CD4-positive, CD25-positive, alpha-beta regulatory T cell (primary cell): ENCODE measurements around the gene SYTL3. TPM values are rescaled to one million over a fixed set of nuclear protein-coding genes. Genes with fewer than 3 reads are reported as not detected.

Experiments used
- ATAC-seq, 2 donors: fragments of 150-1000 bp; cut with Tn5 transposase; one replicate each; pipeline ENCODE4 v1.10.0; 2021; ENCODE audit warnings: low read depth in 2 of 2, moderate number of reproducible peaks in 2 of 2, moderate library complexity in 1 of 2
- DNase-seq, 3 donors: peaks; one replicate each; pipeline versions ENCODE4 v3.0.0 to v3.0.0-alpha.2; 2012 to 2022; ENCODE audit warnings: mixed read lengths in 1 of 3
- H3K27ac ChIP-seq: one replicate; pipeline ENCODE4 v1.7.0; 2013; ENCODE audit warnings: mild to moderate bottlenecking, low read length; ENCODE audit not compliant: insufficient read depth, poor library complexity, severe bottlenecking
- H3K27me3 ChIP-seq: one replicate; pipeline ENCODE4 v1.7.0; 2013; ENCODE audit warnings: low read length; ENCODE audit not compliant: control insufficient read depth, insufficient read depth
- H3K36me3 ChIP-seq: one replicate; pipeline ENCODE4 v1.7.0; 2013; ENCODE audit warnings: mild to moderate bottlenecking, low read length, moderate library complexity; ENCODE audit not compliant: control insufficient read depth, insufficient read depth
- H3K4me1 ChIP-seq: 2 replicates; pipeline ENCODE4 v1.7.0; 2013; ENCODE audit warnings: mild to moderate bottlenecking, low read length; ENCODE audit not compliant: insufficient read depth, control insufficient read depth, poor library complexity, severe bottlenecking
- H3K4me3 ChIP-seq: one replicate; pipeline ENCODE4 v1.7.0; 2013; ENCODE audit warnings: low read depth, mild to moderate bottlenecking, low read length, moderate library complexity
- H3K9me3 ChIP-seq, 2 experiments: 1 replicate in 1 of 2; 2 replicates in 1 of 2; pipeline ENCODE4 v1.7.0; 2013; ENCODE audit warnings: low read length in 2 of 2, mild to moderate bottlenecking in 1 of 2, moderate library complexity in 1 of 2; ENCODE audit not compliant: control insufficient read depth in 2 of 2
- H3K27ac Mint-ChIP-seq, 3 donors: one replicate each; pipeline ENCODE4 v1.8.0; 2020 to 2022; ENCODE audit warnings: mild to moderate bottlenecking in 3 of 3, mixed read lengths in 3 of 3, moderate library complexity in 2 of 3
- H3K27me3 Mint-ChIP-seq: one replicate; pipeline ENCODE4 v1.8.0; 2022; ENCODE audit warnings: mild to moderate bottlenecking, mixed read lengths
- H3K36me3 Mint-ChIP-seq: one replicate; pipeline ENCODE4 v1.8.0; 2020; ENCODE audit warnings: mixed read lengths
- H3K4me1 Mint-ChIP-seq, 4 donors: one replicate each; pipeline ENCODE4 v1.8.0; 2020 to 2022; ENCODE audit warnings: mixed read lengths in 4 of 4, mild to moderate bottlenecking in 1 of 4
- H3K4me3 Mint-ChIP-seq, 4 donors: one replicate each; pipeline ENCODE4 v1.8.0; 2020 to 2022; ENCODE audit warnings: mild to moderate bottlenecking in 4 of 4, mixed read lengths in 4 of 4, moderate library complexity in 3 of 4
- H3K9me3 Mint-ChIP-seq, 7 donors: one replicate each; pipeline ENCODE4 v1.8.0; 2020 to 2022; ENCODE audit warnings: mixed read lengths in 7 of 7, mild to moderate bottlenecking in 3 of 7, moderate library complexity in 2 of 7
- polyA plus RNA-seq, 4 donors: library from polyadenylated mRNA; unstranded; fragments of 300-500 nt; fragmentation: Illumina TruSeq; gene quantifications; one replicate each; pipeline ENCODE4 v1.2.3, GENCODE V29; 2021
- total RNA-seq: library from RNA; stranded (reverse); gene quantifications from one replicate; pipeline ENCODE4 v1.2.3, GENCODE V29; 2022

The SYTL3 gene
- total and polyA plus RNA-seq, 5 donors from 2014 or later, result 12.2 to 54.8 (median 14.1) TPM

DNA sequence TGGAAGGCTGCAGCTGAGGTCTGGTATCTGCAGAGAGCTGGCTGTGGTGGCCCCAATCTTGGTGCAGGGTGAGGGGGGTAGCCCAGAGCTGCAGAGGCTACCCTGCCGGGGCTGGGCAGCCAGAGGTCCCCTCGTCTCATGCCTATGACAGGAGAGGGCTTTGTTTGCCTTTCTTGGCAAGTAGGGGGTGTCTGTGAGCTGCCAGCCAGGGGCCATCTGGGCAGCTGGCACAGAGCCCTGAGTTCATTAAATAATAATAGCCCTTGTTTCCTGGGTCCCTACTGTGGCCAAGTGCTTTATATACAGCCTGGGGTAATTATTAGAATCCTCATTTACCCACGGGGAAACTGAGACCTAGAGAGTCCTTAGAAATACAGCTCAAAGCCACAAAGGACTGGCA, 102.8 kb downstream of the SYTL3 start:
- no peaks in the 10 kb centered on the region for H3K27me3 ChIP-seq
- H3K27me3 Mint-ChIP-seq, result no peaks in the 10 kb centered on the region
- peaks cover 0 to 3% (median 0%) of the 10 kb centered on the region in 4 donors for H3K4me1 Mint-ChIP-seq
- no peak for DNase-seq
- no peaks in the 10 kb centered on the region for H3K9me3 Mint-ChIP-seq
- peaks cover 26% of the 10 kb centered on the region for H3K36me3 Mint-ChIP-seq
- no peak overlapping the region for H3K4me3 Mint-ChIP-seq
- H3K4me1 ChIP-seq, result no peaks in the 10 kb centered on the region
- H3K27ac Mint-ChIP-seq, result no peak overlapping the region
- no peak overlapping the region for H3K27ac ChIP-seq
- H3K4me3 ChIP-seq, result no peak overlapping the region
- H3K9me3 ChIP-seq, result no peaks in the 10 kb centered on the region
- no peak for ATAC-seq
- H3K36me3 ChIP-seq, result peaks cover 32% of the 10 kb centered on the region

DNA sequence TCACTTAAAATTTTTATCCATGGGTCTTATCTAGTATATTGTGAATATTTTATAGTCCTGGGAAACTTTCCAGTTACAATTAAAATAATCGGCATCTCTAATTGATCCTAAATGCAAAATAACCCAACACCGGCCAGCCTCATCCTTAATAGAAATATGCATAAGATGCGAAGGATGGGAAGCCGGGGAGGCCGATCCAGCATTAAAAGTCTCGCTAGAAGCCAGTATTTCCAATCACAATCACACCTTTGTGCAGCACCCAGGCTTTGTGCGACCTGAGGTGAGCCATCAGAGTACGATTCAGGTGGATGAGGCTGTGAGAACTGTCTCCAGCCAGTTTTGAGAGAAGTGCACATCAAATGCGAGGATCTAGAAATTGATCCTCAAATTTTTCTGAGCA, 104.0 kb downstream of the SYTL3 start:
- Mint-ChIP-seq H3K9me3 (no peaks in the 10 kb centered on the region), H3K27ac (no peak overlapping the region), H3K36me3 (peaks cover 23% of the 10 kb centered on the region), H3K4me3 (no peak overlapping the region), H3K27me3 (no peaks in the 10 kb centered on the region), H3K4me1 (peaks cover 0 to 3% (median 0%) of the 10 kb centered on the region in 4 donors)
- ATAC-seq, result no peak
- DNase-seq, result no peak
- Histone ChIP-seq H3K9me3 (no peaks in the 10 kb centered on the region), H3K4me1 (no peaks in the 10 kb centered on the region), H3K27me3 (no peaks in the 10 kb centered on the region), H3K27ac (no peak overlapping the region), H3K4me3 (no peak overlapping the region), H3K36me3 (peaks cover 31% of the 10 kb centered on the region)

DNA sequence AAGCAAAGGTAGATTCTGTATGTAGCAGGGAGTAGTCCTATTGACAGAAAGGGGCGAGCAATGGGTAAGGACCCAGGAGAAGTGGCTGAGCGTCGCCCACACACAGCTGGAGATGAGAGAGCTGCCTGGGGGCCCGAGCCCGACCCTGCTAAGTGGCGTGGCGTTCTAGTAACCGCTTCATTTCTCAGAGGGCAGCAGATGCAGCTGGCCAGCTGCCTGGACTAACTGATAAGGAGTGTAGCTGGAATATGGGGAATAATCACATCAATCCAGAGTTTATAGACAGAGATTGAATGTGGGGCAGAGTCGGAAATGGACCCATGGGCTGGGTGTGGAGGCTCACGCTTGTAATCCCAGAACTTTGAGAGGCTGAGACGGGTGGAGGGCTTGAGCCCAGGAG, 104.9 kb downstream of the SYTL3 start:
- peaks cover 20% of the 10 kb centered on the region for H3K36me3 Mint-ChIP-seq
- no peaks in the 10 kb centered on the region for H3K4me1 ChIP-seq
- no peaks in the 10 kb centered on the region for H3K27me3 Mint-ChIP-seq
- no peak for ATAC-seq
- DNase-seq, result no peak
- H3K4me1 Mint-ChIP-seq, result peaks cover 0 to 1% (median 0%) of the 10 kb centered on the region in 4 donors
- H3K27ac ChIP-seq, result no peak overlapping the region
- no peaks in the 10 kb centered on the region for H3K9me3 ChIP-seq
- H3K27me3 ChIP-seq, result no peaks in the 10 kb centered on the region
- no peaks in the 10 kb centered on the region for H3K9me3 Mint-ChIP-seq
- H3K27ac Mint-ChIP-seq, result peak overlapping the region in 1 of 3 donors; percentile 82
- H3K4me3 Mint-ChIP-seq, result no peak overlapping the region
- no peak overlapping the region for H3K4me3 ChIP-seq
- peaks cover 30% of the 10 kb centered on the region for H3K36me3 ChIP-seq

DNA sequence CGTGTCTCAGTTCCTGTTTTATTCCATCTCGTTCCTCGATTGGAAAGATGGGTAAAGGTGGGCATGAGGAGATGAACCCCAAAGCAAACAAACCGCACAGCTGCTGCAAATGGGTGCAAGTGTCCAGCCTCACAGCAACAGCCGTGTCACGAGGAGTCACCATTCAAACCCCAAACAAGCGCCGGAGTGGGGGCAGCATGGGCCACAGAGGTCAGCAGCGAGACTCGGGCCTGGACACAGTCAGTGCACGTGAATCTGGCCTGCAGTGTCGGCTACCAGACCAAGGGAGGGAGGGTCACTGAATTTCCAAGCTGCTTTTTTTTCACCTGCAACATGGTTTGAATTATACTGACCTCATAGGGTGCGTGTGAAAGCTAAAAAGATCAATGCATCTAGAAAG, 105.8 kb downstream of the SYTL3 start:
- Histone ChIP-seq H3K36me3 (peaks cover 22% of the 10 kb centered on the region), H3K27me3 (no peaks in the 10 kb centered on the region), H3K4me1 (no peaks in the 10 kb centered on the region), H3K9me3 (no peaks in the 10 kb centered on the region), H3K27ac (no peak overlapping the region), H3K4me3 (no peak overlapping the region)
- Mint-ChIP-seq H3K4me3 (no peak overlapping the region), H3K27me3 (no peaks in the 10 kb centered on the region), H3K4me1 (no peaks in the 10 kb centered on the region), H3K9me3 (no peaks in the 10 kb centered on the region), H3K27ac (no peak overlapping the region), H3K36me3 (peaks cover 13% of the 10 kb centered on the region)
- no peak for ATAC-seq
- DNase-seq, result no peak

DNA sequence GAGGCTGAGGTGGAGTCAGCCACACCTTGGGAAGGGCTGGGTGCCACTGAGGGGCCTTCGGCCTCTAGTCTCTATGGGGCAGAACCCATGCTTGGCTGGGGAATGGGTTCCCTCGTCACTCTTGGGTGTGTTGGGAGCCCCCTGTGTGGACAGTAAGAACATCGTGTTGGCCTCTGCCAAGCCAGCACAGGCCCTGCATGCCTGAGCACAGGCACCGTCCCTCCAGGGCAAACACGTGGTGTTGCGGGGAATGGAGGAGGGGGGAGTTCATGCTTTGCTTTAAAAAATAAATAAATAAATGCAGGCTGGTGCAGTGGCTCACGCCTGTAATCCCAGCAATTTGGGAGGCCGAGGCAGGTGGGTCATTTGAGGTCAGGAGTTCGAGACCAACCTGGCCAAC, 106.3 kb downstream of the SYTL3 start:
- no peak for ATAC-seq
- H3K4me3 Mint-ChIP-seq, result no peak overlapping the region
- peaks cover 13% of the 10 kb centered on the region for H3K36me3 Mint-ChIP-seq
- H3K27ac Mint-ChIP-seq, result no peak overlapping the region
- no peaks in the 10 kb centered on the region for H3K9me3 Mint-ChIP-seq
- no peak overlapping the region for H3K4me3 ChIP-seq
- DNase-seq, result no peak
- no peaks in the 10 kb centered on the region for H3K4me1 Mint-ChIP-seq
- peaks cover 22% of the 10 kb centered on the region for H3K36me3 ChIP-seq
- H3K27me3 Mint-ChIP-seq, result no peaks in the 10 kb centered on the region
- no peak overlapping the region for H3K27ac ChIP-seq
- H3K9me3 ChIP-seq, result no peaks in the 10 kb centered on the region
- H3K4me1 ChIP-seq, result no peaks in the 10 kb centered on the region
- no peaks in the 10 kb centered on the region for H3K27me3 ChIP-seq

DNA sequence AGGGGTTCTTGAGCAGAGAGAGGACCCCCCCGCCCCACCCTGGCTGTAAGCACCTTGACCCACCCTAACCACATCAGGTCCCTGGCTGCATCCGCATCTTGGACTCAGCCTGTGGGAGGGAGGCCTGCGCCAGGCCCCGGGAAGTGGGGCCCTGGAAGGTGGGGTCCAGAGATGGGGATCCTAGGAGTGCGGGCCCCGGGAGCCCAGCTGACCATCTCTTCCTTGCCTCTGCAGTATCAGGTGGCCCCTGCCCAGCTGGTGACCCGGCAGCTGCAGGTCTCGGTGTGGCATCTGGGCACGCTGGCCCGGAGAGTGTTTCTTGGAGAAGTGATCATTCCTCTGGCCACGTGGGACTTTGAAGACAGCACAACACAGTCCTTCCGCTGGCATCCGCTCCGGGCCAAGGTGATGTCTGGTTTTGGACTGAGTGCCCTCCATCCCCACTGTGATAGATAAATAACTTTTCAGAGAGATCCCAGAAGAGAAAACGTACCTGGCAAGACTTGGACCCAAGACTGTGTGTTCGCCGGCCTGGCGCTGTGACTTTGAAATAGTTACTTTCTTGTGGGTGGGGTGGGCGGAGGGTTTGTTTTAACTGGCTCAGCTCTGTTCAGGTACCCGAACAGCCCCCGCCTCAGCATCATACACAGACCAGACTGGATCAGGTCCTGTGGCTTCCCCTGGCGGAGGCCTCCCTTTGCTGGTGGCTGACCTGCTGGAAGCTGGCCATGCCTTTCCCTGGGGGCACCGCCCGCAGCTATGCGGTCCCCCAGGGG, 107.3 kb downstream of the SYTL3 start:
- peak overlapping the region in 1 of 3 donors; percentile 43 for H3K27ac Mint-ChIP-seq
- no peaks in the 10 kb centered on the region for H3K27me3 ChIP-seq
- H3K27me3 Mint-ChIP-seq, result no peaks in the 10 kb centered on the region
- H3K4me3 Mint-ChIP-seq, result no peak overlapping the region
- DNase-seq (no peak), ATAC-seq (no peak)
- peaks cover 18% of the 10 kb centered on the region for H3K36me3 Mint-ChIP-seq
- no peak overlapping the region for H3K4me3 ChIP-seq
- H3K9me3 ChIP-seq, result no peaks in the 10 kb centered on the region
- H3K9me3 Mint-ChIP-seq, result peaks cover 0 to 2% (median 0%) of the 10 kb centered on the region in 7 donors
- H3K27ac ChIP-seq, result no peak overlapping the region
- no peaks in the 10 kb centered on the region for H3K4me1 Mint-ChIP-seq
- peaks cover 19% of the 10 kb centered on the region for H3K36me3 ChIP-seq
- no peaks in the 10 kb centered on the region for H3K4me1 ChIP-seq

DNA sequence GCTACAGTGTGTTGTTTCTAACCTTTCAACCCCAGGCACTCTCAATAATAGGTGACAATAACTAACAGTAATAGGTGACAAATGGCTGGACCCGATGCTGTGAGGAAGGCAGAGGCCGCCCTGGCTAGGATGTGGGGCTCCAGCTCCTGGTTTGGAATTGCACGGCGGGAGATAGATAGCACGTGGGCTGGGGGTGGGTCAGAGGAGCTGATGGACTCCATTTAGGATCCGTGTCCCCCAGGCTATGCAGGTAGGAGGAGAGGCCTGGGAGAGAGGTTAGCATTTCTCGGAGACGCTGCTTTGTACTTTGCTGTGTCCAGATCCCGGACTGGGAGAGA, 107.9 kb downstream of the SYTL3 start:
- Mint-ChIP-seq H3K36me3 (peaks cover 20% of the 10 kb centered on the region), H3K27ac (peak overlapping the region in 1 of 3 donors; percentile 43), H3K9me3 (peaks cover 0 to 2% (median 0%) of the 10 kb centered on the region in 7 donors), H3K4me3 (no peak overlapping the region), H3K4me1 (peaks cover 0 to under 1% (median 0%) of the 10 kb centered on the region in 4 donors), H3K27me3 (no peaks in the 10 kb centered on the region)
- Histone ChIP-seq H3K4me1 (no peaks in the 10 kb centered on the region), H3K9me3 (no peaks in the 10 kb centered on the region), H3K27ac (no peak overlapping the region), H3K4me3 (no peak overlapping the region), H3K27me3 (no peaks in the 10 kb centered on the region), H3K36me3 (peaks cover 22% of the 10 kb centered on the region)
- ATAC-seq, result no peak
- DNase-seq, result no peak

DNA sequence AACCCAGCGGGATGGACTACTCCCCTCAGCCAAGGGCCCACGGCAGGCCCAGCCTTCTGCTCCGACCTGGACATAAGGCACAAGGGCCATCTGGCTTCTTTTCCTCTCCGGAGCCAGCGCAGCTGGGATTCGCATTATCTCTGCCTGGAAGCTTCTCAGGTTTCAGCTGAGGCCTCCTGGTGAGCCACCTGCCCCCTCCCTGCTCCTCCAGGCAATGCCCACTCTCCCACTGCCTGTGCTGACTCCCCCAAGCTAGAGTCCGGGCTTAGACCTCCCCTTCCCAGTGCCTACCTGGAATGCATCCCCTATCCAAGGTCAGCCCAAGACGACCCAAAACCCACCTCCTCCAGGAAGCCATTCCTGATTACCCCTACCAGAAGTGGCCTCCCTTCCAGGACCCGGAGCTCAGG, 108.6 kb downstream of the SYTL3 start:
- Histone ChIP-seq H3K4me3 (no peak overlapping the region), H3K9me3 (no peaks in the 10 kb centered on the region), H3K4me1 (no peaks in the 10 kb centered on the region), H3K36me3 (peaks cover 22% of the 10 kb centered on the region), H3K27me3 (no peaks in the 10 kb centered on the region), H3K27ac (no peak overlapping the region)
- Mint-ChIP-seq H3K4me1 (peaks cover 0 to 3% (median 0%) of the 10 kb centered on the region in 4 donors), H3K9me3 (peaks cover 0 to 2% (median 0%) of the 10 kb centered on the region in 7 donors), H3K36me3 (peaks cover 21% of the 10 kb centered on the region), H3K27me3 (no peaks in the 10 kb centered on the region), H3K4me3 (peak overlapping the region in 1 of 4 donors; percentile 78), H3K27ac (peak overlapping the region in 1 of 3 donors; percentile 66)
- ATAC-seq (no peak), DNase-seq (no peak)
